Activated naive CD4-positive, alpha-beta T cell treated with anti-CD3 and anti-CD28 coated beads for 36 hours (primary cell): ENCODE measurements around the gene MACO1. TPM values are rescaled to one million over a fixed set of nuclear protein-coding genes. Genes with fewer than 3 reads are reported as not detected.
"Not testable (repeated sequence)": the region's sequence is repeated elsewhere in the genome, so short reads cannot be mapped to it uniquely, and the experiment has no call there.

Source experiments
- CTCF ChIA-PET: fragments of 350-600 bp; sonication (Branson Sonifier 250); formaldehyde crosslinking; loops from one replicate; lab custom pipeline; 2021; ENCODE audit warnings: antibody characterized with exemption; lab: Charles Lee
- DNase-seq: peaks from one replicate; pipeline ENCODE4 v3.0.0-alpha.2; 2020
- H3K27ac Mint-ChIP-seq: one replicate; pipeline ENCODE4 v1.8.0; 2021; ENCODE audit warnings: mild to moderate bottlenecking, mixed read lengths
- H3K27me3 Mint-ChIP-seq: one replicate; pipeline ENCODE4 v1.8.0; 2021; ENCODE audit warnings: low read depth, mixed read lengths
- H3K36me3 Mint-ChIP-seq: one replicate; pipeline ENCODE4 v1.8.0; 2021; ENCODE audit warnings: low read depth, mixed read lengths
- H3K4me1 Mint-ChIP-seq: one replicate; pipeline ENCODE4 v1.8.0; 2021; ENCODE audit warnings: low read depth, mixed read lengths
- H3K4me3 Mint-ChIP-seq: one replicate; pipeline ENCODE4 v1.8.0; 2021; ENCODE audit warnings: mild to moderate bottlenecking, moderate library complexity, mixed read lengths
- H3K9me3 Mint-ChIP-seq: one replicate; pipeline ENCODE4 v1.8.0; 2021; ENCODE audit warnings: mixed read lengths
- intact Hi-C: fragments of 100-400 bp; cut with micrococcal nuclease; formaldehyde crosslinking; loops from one replicate; pipeline ENCODE4 v1.15.1; 2023
- total RNA-seq, 2 experiments: library from RNA; stranded (reverse); gene quantifications; one replicate each; pipeline ENCODE4 v1.2.3, GENCODE V29; 2021

The MACO1 gene
- total RNA-seq, 2 experiments from 2014 or later, result 8.4 to 8.6 TPM

DNA sequence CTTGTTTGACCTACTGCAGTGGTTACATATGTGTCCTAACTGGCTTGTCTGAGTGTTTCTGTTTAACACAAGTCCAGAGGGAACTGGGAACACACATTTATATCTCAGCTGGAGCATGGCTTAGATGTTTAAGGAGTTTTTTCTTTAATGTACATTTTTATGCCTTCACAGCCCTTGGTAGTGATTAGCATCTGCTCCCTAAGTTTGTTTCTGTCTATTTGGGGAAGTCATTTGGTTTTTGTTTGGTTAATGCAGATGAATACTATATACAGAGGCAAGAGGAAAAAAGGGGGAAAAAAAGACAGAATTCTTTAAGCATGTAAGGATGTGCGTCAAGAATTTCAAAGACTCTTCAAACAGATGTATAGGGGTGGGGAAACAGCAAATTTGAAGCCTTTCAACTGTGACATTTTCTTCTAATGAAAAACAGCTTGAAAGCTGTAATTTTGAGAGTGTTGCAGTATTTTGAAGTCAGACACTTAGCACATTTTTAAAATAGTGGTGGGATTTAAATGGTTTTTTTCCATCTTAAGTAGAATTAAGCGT lies 15.4 kb downstream of the MACO1 start:
- Mint-ChIP-seq H3K27me3 (no peaks in the 10 kb centered on the region), H3K36me3 (peaks cover 7% of the 10 kb centered on the region), H3K4me3 (no peak overlapping the region), H3K4me1 (peaks cover 44% of the 10 kb centered on the region), H3K9me3 (no peaks in the 10 kb centered on the region), H3K27ac (no peak overlapping the region)
- CTCF ChIA-PET, result no interaction called here
- DNase-seq, result no peak
- intact Hi-C loops, result loop anchor here (2.0 kb wide), 2 partner anchors 15 to 27 kb away; partner anchors contain the start of gene MACO1

- Mint-ChIP-seq H3K36me3 (peaks cover 8% of the 10 kb centered on the region), H3K9me3 (no peaks in the 10 kb centered on the region), H3K27me3 (no peaks in the 10 kb centered on the region), H3K4me3 (no peak overlapping the region), H3K27ac (peak overlapping the region; percentile 77), H3K4me1 (peaks cover 34% of the 10 kb centered on the region)
- DNase-seq, result peak; percentile 50
- CTCF ChIA-PET, result interaction anchor here (1.0 kb wide), 2 partner anchors 40 to 73 kb away, joined by 3 read pairs; no protein-coding TSS in a partner anchor
- intact Hi-C loops, result loop anchor here (2.0 kb wide), 2 partner anchors 17 to 25 kb away; partner anchors contain the start of gene MACO1
Observed at GRCh38 chr1:25447547-25447946, 16.9 kb downstream of the MACO1 start.

GRCh38 chr1:25450891-25451290 lies 20.2 kb downstream of the MACO1 start:
- no peak overlapping the region for H3K4me3 Mint-ChIP-seq
- intact Hi-C loops, result no loop called here
- H3K9me3 Mint-ChIP-seq, result no peaks in the 10 kb centered on the region
- H3K4me1 Mint-ChIP-seq, result peaks cover 20% of the 10 kb centered on the region
- no peaks in the 10 kb centered on the region for H3K27me3 Mint-ChIP-seq
- peaks cover 8% of the 10 kb centered on the region for H3K36me3 Mint-ChIP-seq
- CTCF ChIA-PET, result interaction anchor here (0.7 to 1.7 kb wide), 2 partner anchors 36 to 490 kb away, joined by 3 to 11 read pairs; no protein-coding TSS in a partner anchor
- H3K27ac Mint-ChIP-seq, result no peak overlapping the region
- DNase-seq, result no peak

GRCh38 chr1:25451908-25452307 lies 21.2 kb downstream of the MACO1 start:
- peaks cover 11% of the 10 kb centered on the region for H3K4me1 Mint-ChIP-seq
- no peaks in the 10 kb centered on the region for H3K27me3 Mint-ChIP-seq
- CTCF ChIA-PET, result interaction anchor here (0.6 kb wide), 1 partner anchor 11 kb away, joined by 4 read pairs; no protein-coding TSS in a partner anchor
- intact Hi-C loops, result no loop called here
- DNase-seq, result no peak
- H3K36me3 Mint-ChIP-seq, result peaks cover 13% of the 10 kb centered on the region
- H3K9me3 Mint-ChIP-seq, result no peaks in the 10 kb centered on the region
- no peak overlapping the region for H3K27ac Mint-ChIP-seq
- H3K4me3 Mint-ChIP-seq, result no peak overlapping the region

DNA sequence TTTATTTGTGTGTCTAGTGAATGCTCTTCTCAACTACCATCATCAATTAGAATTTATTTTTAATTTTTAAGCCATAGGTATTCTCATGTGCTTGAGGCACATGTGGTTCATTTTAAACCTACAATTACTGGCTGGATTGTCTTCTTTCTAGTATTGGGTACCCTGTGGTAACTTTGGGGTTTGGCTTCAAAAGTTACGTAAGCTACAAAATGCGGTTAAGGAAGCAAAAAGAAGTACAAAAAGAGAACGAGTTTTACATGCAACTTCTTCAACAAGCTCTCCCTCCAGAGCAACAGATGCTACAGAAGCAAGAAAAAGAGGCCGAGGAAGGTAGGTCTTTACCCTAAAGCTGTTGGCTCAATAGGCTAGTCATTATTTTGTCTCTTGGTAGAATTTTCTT lies 25.8 kb downstream of the MACO1 start:
- no peaks in the 10 kb centered on the region for H3K9me3 Mint-ChIP-seq
- no peak overlapping the region for H3K4me3 Mint-ChIP-seq
- peaks cover 20% of the 10 kb centered on the region for H3K36me3 Mint-ChIP-seq
- no peaks in the 10 kb centered on the region for H3K4me1 Mint-ChIP-seq
- H3K27ac Mint-ChIP-seq, result no peak overlapping the region
- DNase-seq, result no peak
- H3K27me3 Mint-ChIP-seq, result no peaks in the 10 kb centered on the region
- CTCF ChIA-PET, result no interaction called here
- intact Hi-C loops, result no loop called here

DNA sequence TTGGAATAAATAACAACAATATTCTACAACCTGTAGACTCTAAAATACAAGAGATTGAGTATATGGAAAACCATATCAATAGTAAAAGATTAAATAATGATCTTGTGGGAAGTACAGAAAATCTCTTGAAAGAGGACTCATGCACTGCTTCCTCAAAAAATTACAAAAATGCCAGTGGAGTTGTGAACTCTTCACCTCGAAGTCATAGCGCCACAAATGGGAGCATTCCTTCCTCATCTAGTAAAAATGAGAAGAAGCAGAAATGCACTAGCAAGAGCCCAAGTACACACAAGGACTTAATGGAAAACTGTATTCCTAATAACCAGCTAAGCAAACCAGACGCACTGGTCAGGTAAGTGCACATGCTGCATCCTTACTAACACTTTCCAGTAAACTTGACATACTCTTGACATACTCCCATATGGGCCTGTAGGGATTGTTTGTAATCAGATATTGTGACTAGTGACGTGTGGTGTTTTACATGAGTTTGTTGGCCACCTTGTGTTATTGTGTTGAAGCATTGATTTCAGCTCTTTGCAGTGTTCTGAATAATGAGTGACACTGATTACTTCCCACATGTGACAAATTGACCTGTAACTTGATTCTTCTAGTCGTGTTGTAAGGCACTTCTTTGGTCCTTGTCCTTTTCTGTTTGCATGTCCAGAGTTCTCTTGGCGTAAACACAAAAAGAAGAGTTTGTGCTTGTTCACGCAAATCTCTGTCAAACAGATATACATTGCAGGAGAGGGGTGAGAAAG lies 28.0 kb downstream of the MACO1 start:
- intact Hi-C loops, result no loop called here
- no peak for DNase-seq
- H3K36me3 Mint-ChIP-seq, result peaks cover 20% of the 10 kb centered on the region

DNA sequence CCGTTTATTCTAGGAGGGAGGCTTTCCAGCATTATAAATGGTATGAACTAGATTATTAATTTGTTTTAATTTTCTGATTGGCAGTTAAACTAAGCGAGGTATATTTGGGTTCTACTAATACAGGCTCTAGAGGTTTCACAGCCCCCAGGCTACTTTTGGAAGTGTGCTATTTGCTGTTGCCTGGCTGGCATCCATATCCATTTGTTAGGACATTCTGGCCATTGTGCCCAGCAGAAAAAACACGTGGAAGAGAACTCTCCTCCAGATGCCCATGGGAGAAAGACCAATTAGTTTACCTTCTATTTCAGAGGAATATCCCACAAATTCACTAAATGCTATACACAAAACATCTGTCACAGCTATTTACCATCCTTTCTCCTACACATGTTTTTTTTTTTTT lies 29.3 kb downstream of the MACO1 start:
- H3K27ac Mint-ChIP-seq, result no peak overlapping the region
- DNase-seq, result no peak
- H3K36me3 Mint-ChIP-seq, result peaks cover 20% of the 10 kb centered on the region
- H3K4me1 Mint-ChIP-seq, result peaks cover 3% of the 10 kb centered on the region
- no peak overlapping the region for H3K4me3 Mint-ChIP-seq
- H3K27me3 Mint-ChIP-seq, result no peaks in the 10 kb centered on the region
- intact Hi-C loops, result no loop called here
- H3K9me3 Mint-ChIP-seq, result no peaks in the 10 kb centered on the region
- CTCF ChIA-PET, result no interaction called here

More for the DNA sequence above, 28.0 kb downstream of the MACO1 start:
- no peak overlapping the region for H3K4me3 Mint-ChIP-seq
- CTCF ChIA-PET, result no interaction called here
- no peaks in the 10 kb centered on the region for H3K9me3 Mint-ChIP-seq
- peaks cover 3% of the 10 kb centered on the region for H3K4me1 Mint-ChIP-seq
- H3K27me3 Mint-ChIP-seq, result no peaks in the 10 kb centered on the region
- H3K27ac Mint-ChIP-seq, result no peak overlapping the region

- H3K9me3 Mint-ChIP-seq, intact Hi-C loops, H3K27ac Mint-ChIP-seq, H3K4me1 Mint-ChIP-seq, H3K4me3 Mint-ChIP-seq, DNase-seq, H3K27me3 Mint-ChIP-seq, CTCF ChIA-PET: not testable (repeated sequence)
- peaks cover 22% of the 10 kb centered on the region for H3K36me3 Mint-ChIP-seq
Observed at GRCh38 chr1:25460816-25461215, 30.1 kb downstream of the MACO1 start.

DNA sequence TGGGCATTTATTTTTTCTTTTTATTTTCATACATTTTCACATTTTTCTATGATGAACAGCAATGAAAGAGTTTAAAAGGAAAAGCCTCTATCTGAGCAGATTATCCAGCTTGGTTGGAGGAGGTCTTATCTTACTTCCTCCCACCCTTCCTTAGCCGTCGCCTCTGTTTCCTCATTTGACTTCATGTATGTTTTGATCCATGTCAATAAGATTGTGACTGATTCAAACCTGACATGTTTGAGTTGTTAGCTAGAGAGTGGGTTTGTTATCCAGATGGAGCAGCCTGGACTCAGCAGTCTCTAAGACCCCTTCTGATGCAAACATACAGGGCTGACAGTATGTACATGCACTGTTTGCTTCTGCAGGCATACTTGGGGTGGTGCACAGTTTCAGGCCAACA lies 31.2 kb downstream of the MACO1 start:
- intact Hi-C loops, result no loop called here
- peaks cover 18% of the 10 kb centered on the region for H3K36me3 Mint-ChIP-seq
- CTCF ChIA-PET, result interaction anchor here (1.3 kb wide), 1 partner anchor 26 kb away, joined by 3 read pairs; no protein-coding TSS in a partner anchor

DNA sequence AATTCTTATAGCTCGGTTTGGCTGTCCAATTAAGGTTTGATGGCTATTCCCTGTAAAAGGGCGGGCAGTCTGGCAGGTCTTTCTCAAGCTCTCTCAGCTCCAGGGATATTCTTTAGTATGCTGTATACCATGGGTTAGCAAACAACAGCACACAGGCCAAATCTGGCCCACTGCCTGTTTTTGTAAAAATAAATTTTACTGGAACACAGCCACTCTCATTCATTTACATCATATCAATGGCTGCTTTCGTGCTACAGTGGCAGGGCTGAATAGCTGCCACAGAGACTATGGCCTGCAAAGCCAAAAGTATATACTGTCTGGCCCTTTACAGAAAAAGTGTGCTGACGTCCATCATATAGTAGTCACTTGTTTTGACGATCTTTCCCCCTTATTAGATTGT lies 32.0 kb downstream of the MACO1 start:
- Mint-ChIP-seq H3K36me3 (peaks cover 17% of the 10 kb centered on the region), H3K4me1 (peaks cover 16% of the 10 kb centered on the region), H3K4me3 (no peak overlapping the region), H3K9me3 (no peaks in the 10 kb centered on the region), H3K27ac (no peak overlapping the region), H3K27me3 (no peaks in the 10 kb centered on the region)
- no peak for DNase-seq
- intact Hi-C loops, result no loop called here
- CTCF ChIA-PET, result interaction anchor here (0.6 to 1.3 kb wide), 3 partner anchors 11 to 258 kb away, joined by 3 to 4 read pairs (median 3); no protein-coding TSS in a partner anchor

More for the DNA sequence above, 31.2 kb downstream of the MACO1 start:
- Mint-ChIP-seq H3K27ac (no peak overlapping the region), H3K4me1 (peaks cover 8% of the 10 kb centered on the region), H3K27me3 (no peaks in the 10 kb centered on the region), H3K9me3 (no peaks in the 10 kb centered on the region), H3K4me3 (no peak overlapping the region)
- no peak for DNase-seq

DNA sequence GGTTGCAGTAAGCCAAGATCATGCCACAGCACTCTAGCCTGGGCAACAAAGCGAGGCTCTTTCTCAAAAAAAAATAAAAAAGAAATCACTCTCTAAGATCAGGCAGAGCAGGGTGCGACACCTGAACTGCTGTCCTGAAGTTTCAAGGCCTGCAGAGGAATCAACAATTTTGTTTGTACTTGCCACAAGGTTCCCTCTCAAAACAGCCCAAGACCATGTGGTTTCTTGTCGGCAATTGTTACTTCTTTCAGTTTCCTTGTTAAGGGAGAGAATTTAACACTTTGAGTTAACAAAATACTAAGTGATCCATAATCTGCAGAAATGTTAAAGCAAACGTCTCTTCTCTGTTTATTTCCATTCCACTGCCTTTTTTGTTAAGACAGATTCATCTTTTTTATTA lies 36.5 kb downstream of the MACO1 start:
- CTCF ChIA-PET, result interaction anchor here (1.1 kb wide), 1 partner anchor 21 kb away, joined by 3 read pairs; no protein-coding TSS in a partner anchor
- intact Hi-C loops, result no loop called here
- peak overlapping the region; percentile 30 for H3K27ac Mint-ChIP-seq
- peak; percentile 29 for DNase-seq
- H3K36me3 Mint-ChIP-seq, result peaks cover 8% of the 10 kb centered on the region
- no peaks in the 10 kb centered on the region for H3K9me3 Mint-ChIP-seq
- H3K4me3 Mint-ChIP-seq, result no peak overlapping the region
- peaks cover 46% of the 10 kb centered on the region for H3K4me1 Mint-ChIP-seq
- no peaks in the 10 kb centered on the region for H3K27me3 Mint-ChIP-seq

- Mint-ChIP-seq H3K27me3 (no peaks in the 10 kb centered on the region), H3K4me3 (no peak overlapping the region), H3K4me1 (peaks cover 48% of the 10 kb centered on the region), H3K27ac (no peak overlapping the region), H3K9me3 (no peaks in the 10 kb centered on the region), H3K36me3 (peaks cover 8% of the 10 kb centered on the region)
- CTCF ChIA-PET, result interaction anchor here (0.7 to 1.1 kb wide), 2 partner anchors 19 to 21 kb away, joined by 3 read pairs; no protein-coding TSS in a partner anchor
- DNase-seq, result no peak
- intact Hi-C loops, result no loop called here
Observed at GRCh38 chr1:25467616-25468015, 36.9 kb downstream of the MACO1 start.
